NCI-H748 (cell line): ENCODE results near the gene IGFBP7.

ENCODE experiments used
- DNase-seq: peaks from one replicate; lab custom pipeline; 2025; ENCODE audit not compliant: unreplicated experiment; lab: John Stamatoyannopoulos, UW

Gene IGFBP7

DNA sequence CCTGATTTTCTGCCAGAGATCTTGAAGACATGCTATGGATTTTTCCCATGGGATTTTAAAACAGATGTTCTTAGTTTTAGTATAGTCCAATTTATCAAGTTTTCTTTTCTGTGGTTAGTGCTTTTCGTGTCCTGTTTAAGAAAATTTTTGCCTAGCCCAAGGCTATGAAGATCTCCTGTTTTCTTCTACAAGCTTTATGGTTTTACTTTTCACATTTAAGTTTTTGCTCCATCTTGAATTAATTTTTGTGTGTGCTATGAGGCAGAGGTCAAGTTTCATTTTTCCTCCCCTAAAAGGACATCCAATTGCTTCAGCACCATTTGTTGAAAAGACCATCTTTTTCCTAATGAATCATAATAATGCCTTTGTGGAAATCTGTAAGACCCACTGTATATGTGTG is 65.9 kb downstream of the IGFBP7 start:
- DNase-seq: no peak

DNA sequence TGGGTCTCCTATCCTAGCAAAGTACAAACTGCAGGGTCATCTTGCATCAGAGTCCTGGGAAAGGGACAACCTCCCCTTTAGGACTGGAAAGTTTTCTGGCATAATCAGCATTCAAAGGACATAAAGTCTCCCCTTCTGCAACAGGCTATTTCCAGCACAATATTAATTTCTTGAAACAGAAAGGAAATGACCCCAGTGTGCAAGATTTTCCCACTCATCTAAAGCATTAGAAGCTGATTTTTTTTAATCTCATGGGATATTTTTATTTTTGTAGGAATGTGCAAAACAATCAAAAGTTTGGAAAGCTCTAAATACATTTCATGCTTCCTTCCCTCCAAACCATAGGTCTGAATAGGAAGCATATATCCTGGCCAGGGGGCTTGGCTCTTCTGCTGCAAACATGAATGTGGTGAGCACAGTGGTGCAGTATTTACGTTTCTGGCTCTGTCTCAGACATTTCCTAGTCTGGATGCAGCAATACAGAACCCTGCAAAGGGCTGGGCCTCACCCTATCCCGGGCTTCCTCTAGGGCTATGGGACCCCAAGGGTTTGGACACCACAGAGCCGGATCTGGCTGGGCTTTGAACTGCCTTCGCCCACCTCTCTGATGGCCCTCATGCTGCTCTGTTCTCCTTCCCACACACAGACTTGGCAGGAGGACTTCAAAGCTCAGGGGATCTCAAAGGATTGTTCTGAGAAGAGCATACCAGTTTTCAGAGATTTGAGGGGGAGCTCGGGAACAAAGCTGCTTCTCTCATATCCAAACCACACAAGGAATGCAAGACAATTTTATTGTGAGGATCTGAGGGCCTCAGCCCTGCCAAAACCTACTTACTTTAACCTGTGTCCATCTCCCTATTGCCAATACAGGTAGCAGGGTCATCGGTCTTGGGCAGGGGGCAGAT is 66.6 kb downstream of the IGFBP7 start:
- DNase-seq: no peak

DNA sequence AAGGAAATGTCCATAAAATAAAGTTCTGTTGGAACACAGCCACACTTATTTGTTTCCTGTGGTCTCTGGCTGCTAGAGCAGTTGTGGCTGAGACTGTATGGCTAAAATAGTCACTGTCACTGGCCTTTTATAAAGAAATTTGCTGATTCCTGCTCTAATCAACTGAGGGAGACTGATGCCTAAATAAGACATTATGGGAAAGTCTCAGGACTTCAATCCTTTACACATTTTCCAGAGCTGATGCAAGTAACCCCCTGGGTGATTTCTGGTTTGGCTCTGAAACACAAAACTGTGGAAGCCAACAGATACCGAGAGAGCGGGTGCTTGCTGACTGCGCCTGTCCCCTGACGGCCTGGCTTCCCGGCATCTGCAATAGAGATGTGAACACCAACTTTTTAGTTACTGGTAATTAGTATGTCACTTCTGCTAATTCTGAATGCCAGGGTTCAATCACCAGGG is 67.4 kb downstream of the IGFBP7 start:
- no peak for DNase-seq

DNA sequence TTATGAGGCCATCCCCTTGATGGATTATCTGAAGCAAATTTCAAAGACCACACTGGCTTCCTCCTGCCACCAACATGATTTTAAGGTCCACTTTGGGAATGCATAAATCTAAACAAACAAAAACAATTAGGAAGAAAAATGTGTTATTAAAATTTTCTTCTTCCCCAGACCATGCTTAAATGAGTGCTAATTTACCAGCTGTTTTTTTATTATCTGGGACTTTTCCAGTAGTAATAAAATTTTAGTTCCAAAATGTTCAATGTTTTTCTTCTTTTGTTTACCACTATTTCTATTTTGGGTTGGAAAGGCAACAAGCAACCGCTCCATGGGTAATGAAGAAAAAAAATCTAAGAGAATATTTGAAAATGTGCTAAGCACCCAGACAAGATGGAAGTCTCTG is 69.2 kb downstream of the IGFBP7 start:
- no peak for DNase-seq

DNA sequence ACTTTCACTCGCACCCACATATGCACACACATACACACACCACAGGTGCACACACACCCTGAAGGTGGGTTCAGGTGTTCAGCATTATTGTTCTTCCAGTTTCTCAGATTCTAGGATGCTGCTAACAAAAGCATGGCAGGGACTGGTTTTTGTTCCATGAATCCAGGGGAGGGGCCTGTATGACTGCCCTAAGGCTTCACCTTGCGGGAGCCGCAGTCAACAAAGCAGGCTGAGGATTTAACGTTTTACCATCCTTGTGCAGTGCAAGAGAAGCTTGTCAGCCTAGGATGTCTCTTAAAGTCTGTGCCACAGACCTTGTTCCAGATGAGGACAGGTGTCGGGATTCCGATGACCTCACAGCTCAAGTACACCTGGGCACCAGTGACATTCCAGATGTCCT is 69.7 kb downstream of the IGFBP7 start:
- DNase-seq: no peak

DNA sequence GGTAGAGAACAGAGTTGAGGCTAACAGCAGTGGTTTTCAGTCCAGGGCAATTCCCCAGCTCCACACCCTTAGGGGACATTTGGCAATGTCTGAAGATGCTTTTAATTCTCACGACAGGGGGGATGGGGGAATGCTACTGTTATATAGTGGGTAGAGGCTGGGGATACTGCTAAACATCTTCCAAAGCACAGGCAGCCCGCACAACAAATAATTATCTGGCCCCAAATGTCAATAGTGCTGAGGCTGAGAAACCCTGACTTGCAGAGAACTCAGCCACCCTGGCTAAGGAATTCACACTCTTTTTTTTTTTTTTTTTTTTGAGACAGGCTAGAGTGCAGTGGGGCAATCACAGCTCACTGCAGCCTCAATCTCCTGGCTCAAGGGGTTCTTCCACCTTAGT is 70.8 kb downstream of the IGFBP7 start:
- DNase-seq: no peak

DNA sequence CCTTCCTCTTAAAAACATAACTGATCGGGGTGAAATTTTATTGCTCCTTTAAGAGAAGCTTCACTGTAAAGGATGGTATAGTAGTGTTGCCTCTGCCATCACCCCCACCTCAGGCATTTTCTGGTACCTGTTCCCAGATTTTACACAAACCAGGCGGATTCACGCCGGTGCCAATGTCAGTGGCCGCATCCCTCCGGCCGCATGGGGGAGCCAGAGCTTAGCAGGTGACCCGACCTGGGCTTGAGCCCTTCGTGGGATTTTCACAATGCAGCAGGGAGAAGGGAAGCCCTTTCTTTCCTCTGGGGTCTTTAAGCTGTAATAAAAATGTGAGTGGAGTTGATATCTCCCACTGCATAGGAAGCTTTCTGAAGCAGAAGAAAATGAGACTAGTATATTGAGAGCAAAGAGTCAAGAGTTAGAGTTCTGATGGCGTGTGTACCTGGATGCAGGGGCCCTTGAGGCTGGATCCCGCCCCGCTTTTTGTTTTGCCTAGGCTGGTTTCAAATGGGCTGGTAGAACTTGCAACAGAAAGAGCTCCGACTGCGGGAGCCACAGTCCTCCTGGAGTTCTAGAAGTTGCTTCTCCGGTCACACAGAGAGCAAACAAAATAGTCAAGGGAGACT is 72.1 kb downstream of the IGFBP7 start:
- peak; percentile 59 for DNase-seq

DNA sequence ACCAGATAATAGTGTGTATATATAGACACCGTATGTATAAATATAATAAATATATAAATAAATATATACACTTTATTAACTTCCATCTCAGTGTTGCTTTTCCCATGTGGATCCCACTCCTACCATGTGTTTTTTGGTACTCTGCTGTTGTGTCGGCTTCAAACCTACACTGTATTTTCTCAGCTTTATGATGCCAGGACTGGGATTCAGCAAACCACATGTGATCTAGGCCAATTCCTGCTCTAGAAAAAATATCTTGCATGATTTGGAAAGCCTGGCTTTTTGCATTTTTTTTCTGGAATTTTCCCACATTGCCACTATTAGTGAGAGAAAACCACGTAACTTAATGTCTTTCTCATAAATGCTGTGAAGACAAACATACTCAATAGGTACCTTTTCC is 75.7 kb downstream of the IGFBP7 start:
- DNase-seq: no peak

DNA sequence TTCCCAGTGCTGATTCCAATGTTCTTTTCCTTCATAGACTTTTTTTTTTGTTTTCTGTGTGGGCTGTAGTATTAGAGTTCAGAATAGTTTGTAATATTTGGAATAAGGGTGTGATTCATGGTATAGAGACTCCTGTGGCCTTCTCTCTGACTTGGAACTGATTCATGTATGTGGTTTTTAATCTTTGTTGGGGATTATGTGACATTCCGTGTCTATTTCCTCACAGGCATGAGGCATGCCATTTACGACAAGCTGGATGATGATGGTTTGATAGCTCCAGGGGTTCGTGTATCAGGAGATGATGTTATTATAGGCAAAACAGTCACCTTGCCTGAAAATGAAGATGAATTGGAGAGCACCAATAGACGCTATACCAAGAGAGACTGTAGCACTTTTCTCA is 87.1 kb downstream of the IGFBP7 start:
- no peak for DNase-seq

DNA sequence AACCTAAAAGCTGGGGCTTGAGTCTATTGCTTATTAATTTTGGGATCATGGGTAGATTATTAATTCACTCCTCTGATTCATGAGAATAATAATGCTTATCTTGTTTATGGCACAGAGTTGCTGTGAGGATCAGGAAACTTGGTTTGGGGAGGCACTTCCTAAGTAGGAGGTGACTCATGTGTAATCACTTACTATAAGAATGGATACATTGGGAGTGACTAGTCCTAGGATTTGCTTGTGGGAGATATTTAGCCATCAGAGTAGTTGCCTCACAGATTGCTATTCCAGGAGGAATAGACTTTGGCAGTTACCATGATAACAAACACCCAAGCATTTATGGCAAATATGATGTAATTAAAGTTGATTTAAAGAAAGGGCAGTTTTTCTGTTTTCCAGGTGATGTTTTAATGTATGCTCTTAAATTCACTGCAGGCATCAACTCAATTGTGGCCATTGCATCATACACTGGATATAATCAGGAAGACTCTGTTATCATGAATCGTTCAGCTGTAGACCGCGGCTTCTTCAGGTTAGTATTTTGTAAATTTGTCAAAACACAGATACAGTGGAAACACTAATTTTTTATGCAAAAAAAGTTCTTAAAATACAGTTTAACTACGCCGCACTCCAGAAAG is 89.6 kb downstream of the IGFBP7 start:
- DNase-seq: no peak

DNA sequence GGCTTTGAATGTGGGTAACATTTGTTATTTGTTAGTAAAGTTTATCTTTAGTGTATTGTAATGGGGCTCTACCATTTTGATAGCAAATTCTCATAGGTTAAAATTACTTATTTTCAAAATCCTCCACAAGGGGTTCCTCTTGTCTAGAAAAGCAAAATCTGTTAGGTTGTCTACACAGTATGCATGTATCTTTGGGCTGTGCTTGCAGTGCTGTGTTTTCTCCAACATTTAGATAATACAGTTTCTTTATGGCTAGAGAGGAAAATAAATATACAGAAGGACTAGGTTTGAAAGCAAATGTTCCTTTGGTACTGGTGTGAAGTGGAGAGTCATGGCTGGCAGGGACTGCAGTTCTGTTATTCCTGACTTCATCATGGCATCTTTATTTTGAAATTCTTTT is 91.2 kb downstream of the IGFBP7 start:
- no peak for DNase-seq

DNA sequence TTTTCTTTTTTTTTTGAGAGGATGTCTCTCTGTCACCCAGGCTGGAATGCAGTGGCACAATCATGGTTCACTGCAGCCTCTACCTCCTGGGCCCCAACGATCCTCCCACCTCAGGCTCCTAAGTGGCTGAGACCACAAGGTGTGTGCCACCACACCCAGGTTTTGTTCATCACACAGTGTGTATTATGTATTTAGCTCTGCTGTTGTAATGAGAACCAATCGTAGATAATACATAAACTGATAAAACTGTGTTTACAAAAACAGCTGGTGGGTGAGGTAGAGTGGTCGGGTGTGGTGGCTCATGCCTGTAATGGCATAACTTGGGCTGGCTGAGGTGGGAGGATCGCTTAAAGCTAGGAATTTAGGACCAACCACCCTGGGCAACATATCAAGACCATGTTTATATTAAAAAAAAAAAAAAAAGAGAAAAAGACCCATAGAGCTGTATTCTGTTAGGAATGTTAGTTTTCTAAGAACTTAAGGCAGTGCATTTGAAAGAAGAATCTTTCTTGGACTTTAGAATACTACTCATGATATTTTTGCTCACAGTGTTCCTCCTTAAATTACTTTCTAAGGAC is 96.6 kb downstream of the IGFBP7 start:
- DNase-seq: peak; percentile 26

DNA sequence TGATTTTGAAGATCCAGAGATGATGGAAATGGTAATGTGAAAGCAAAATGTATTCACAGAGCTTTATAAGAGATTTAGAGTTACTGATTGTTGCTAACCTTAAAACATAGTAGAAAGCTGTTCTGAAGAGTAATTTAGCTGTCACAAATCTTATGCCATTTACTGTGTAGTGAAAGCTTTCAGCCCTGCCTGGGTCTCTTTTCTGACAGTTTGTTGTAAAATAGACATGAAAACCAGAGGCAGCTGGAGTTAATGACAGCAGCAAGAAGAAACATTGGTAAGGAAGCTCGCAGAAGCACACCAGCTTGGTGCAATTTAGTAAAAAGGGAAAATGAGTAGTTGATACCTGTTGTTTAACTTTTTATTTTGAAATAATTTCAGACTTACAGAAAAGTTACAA is 110.4 kb downstream of the IGFBP7 start:
- DNase-seq: no peak

DNA sequence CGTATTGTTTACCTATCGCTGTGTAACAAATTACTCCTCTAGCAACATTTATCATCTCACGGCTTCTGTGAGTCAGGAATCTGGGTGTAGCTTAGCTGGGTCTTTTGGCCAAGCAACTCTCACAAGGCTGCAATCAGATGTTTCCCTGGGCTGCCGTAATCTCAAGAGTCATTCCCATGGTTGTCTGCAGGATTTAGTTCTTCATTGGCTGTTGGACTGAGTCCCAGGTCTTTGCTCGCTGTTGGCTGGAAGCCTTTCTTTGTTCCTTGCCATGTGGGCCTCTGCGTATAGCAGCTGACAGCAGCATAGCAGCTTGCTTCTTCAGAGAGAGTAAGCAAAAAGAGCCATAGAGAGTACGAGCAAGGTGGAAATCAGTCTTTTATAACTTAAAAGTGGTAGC is 114.7 kb downstream of the IGFBP7 start:
- DNase-seq: no peak

DNA sequence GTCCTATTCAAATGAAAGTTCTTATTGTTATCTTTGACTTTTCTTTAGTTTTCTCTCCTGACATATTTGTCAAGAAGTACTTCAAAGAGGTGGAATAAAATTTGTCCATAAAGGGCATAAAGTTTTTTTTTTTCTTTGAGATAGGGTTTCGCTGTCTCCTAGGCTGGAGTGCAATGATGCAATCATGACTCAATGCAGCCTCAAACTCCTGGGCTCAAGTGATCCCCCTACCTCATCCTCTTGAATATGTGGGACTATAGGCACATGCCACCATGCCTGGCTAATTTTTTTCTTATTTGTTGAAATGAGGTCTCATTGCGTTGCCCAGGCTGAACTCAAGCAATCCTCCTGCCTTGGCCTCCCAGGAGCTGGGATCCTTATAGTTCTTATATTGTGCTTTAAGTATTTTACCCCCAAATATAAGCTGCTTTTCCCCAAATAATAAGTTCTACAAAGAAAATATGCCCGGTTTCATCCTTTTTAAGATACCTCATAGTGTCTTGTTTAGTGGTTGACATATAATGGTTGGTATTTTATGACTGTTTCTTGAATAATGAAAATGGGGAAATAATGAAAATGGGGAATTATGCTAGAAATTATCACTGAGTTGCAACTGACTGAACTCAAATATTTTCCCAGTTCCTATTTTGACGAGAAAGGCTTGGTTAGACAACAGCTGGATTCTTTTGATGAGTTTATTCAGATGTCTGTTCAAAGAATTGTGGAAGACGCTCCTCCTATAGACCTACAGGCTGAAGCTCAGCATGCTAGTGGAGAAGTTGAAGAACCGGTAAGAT is 119.9 kb downstream of the IGFBP7 start:
- no peak for DNase-seq

DNA sequence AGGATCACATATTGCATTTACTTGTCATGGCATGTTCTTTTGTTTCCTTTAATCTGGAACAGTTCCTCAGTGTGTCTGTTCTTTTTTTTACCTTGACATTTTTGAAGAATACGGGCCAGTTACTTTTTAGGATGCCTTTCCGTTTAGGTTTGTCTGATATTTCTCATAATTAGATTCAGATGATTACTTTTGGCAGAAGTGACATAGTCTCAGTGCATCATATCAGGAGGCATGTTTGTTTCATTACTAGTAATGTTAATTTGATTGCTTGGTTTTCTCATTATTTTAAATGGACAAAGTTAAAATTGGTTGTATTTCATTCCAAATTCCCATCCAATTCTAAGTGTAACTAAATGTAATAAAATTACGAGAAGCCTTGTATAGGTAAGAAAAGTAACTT is 123.2 kb downstream of the IGFBP7 start:
- DNase-seq: no peak

DNA sequence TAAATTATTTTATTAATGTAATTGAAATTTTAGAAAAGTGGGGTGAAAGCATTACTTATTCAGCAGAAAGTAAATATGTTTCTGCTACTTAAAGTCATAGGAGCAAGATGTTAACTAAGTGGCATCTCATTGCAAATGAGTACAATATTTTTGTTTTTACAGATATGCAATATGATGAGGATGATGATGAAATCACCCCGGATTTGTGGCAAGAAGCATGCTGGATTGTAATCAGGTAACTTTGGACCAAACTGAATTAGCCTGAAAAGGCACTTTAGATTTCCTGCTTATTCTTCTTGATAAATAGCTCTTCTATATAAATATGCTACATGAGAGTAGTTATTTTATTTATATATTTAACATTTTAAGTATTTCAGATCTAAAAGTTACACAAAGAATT is 124.0 kb downstream of the IGFBP7 start:
- no peak for DNase-seq

DNA sequence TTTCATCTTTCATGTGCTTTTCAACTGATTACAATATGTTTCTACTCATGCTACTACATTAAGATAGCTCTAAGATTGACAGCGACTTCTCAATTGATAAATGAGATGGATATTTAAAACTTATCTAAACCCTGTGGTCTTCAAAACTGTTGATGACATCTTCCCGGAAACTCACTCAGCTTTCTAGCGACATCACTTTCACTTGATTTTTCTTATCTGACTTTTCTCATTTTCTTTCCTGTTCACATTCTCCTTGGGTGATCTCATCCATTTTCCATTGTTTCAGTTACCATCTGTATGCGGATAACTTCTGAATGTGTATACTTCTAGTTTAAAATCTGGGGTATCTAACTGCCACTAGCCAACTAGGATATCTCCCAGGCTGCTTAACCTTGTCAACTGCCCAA is 128.4 kb downstream of the IGFBP7 start:
- no peak for DNase-seq
